Stomach smooth muscle (tissue), 2 donors: Measurements from ENCODE around the gene PCDHB11.
"Not testable (repeated sequence)": the region's sequence is repeated elsewhere in the genome, so short reads cannot be mapped to it uniquely, and the experiment has no call there.

ENCODE experiments used
- H3K27ac ChIP-seq: one replicate; pipeline ENCODE4 v1.7.0; 2013; ENCODE audit warnings: mild to moderate bottlenecking, low read length, inconsistent platforms
- H3K27me3 ChIP-seq, 2 donors: one replicate each; pipeline ENCODE4 v1.7.0; 2013; ENCODE audit warnings: low read length in 2 of 2; ENCODE audit not compliant: insufficient read depth in 2 of 2, control insufficient read depth in 1 of 2
- H3K36me3 ChIP-seq, 2 donors: one replicate each; pipeline ENCODE4 v1.7.0; 2013; ENCODE audit warnings: low read length in 2 of 2; ENCODE audit not compliant: control insufficient read depth in 2 of 2, insufficient read depth in 2 of 2
- H3K4me1 ChIP-seq: one replicate; pipeline ENCODE4 v1.7.0; 2013; ENCODE audit warnings: low read length; ENCODE audit not compliant: control insufficient read depth, insufficient read depth
- H3K4me3 ChIP-seq, 2 donors: one replicate each; pipeline ENCODE4 v1.7.0; 2013; ENCODE audit warnings: low read length in 2 of 2
- H3K9ac ChIP-seq, 2 donors: one replicate each; pipeline ENCODE4 v1.7.0; 2013; ENCODE audit warnings: low read length in 2 of 2, mild to moderate bottlenecking in 1 of 2
- H3K9me3 ChIP-seq, 2 donors: one replicate each; pipeline ENCODE4 v1.7.0; 2013; ENCODE audit warnings: low read length in 2 of 2; ENCODE audit not compliant: control insufficient read depth in 2 of 2
- donor health status: healthy.
- donor health status: Pancreatic carcinoma.

PCDHB11 gene

GRCh38 chr5:141172381-141173204 lies 26.8 kb upstream of the PCDHB11 start, which contains the start of gene PCDHB7:
PCDHB7 (plus strand) TSS chr5:141172644; CDS start chr5:141172836, 192 bp downstream.
- peaks cover 4 to 6% of the 10 kb centered on the region in 2 donors for H3K27me3 ChIP-seq
- H3K27ac ChIP-seq, result no peak within 1 kb of the TSS
- peak within 1 kb of the TSS; percentile 64 to 67 for H3K4me3 ChIP-seq
- H3K9ac ChIP-seq, result peak within 1 kb of the TSS; percentile 22 to 58
- H3K4me1 ChIP-seq, result no peaks in the 10 kb centered on the region
- H3K9me3 ChIP-seq, result peaks cover 22 to 28% of the 10 kb centered on the region in 2 donors
- H3K36me3 ChIP-seq, result no peaks in the 10 kb centered on the region

GRCh38 chr5:141174291-141175104 lies 24.9 kb upstream of the PCDHB11 start:
- not testable (repeated sequence) for H3K9ac ChIP-seq, H3K4me3 ChIP-seq, H3K4me1 ChIP-seq, H3K27ac ChIP-seq, H3K36me3 ChIP-seq
- Histone ChIP-seq H3K27me3 (peaks cover 6 to 12% of the 10 kb centered on the region in 2 donors), H3K9me3 (peaks cover 31 to 35% of the 10 kb centered on the region in 2 donors)

DNA sequence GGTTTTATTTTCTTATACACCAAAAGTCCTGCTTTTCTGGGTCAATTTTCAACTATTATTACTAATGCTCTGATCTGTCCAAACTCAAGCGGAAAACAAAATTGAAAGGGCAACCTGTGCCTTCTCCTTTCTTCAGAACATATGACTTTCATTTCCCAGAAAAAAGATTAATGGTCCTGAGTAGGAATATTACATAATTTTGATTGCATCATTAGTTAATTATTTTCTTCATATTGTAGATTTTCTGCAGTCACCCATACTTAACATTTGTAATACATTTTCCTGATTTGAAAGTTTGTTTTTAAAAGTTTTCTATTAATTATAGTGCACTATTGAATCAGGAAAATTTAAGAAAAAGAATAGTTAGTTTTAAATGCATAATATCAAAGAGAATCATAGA lies 23.5 kb upstream of the PCDHB11 start:
- H3K9ac ChIP-seq, result no peak overlapping the region
- H3K27ac ChIP-seq, result no peak overlapping the region
- no peaks in the 10 kb centered on the region for H3K36me3 ChIP-seq
- no peak overlapping the region for H3K4me3 ChIP-seq
- H3K9me3 ChIP-seq, result peaks cover 31 to 35% of the 10 kb centered on the region in 2 donors
- H3K27me3 ChIP-seq, result peaks cover 6 to 12% of the 10 kb centered on the region in 2 donors
- H3K4me1 ChIP-seq, result no peaks in the 10 kb centered on the region

GRCh38 chr5:141177577-141178191 lies 21.7 kb upstream of the PCDHB11 start, which contains the start of gene PCDHB8:
PCDHB8 (plus strand) TSS chr5:141177790; CDS start chr5:141178035, 245 bp downstream.
- H3K9ac ChIP-seq, H3K4me3 ChIP-seq, H3K36me3 ChIP-seq, H3K4me1 ChIP-seq, H3K27ac ChIP-seq: not testable (repeated sequence)
- Histone ChIP-seq H3K9me3 (peaks cover 32 to 36% of the 10 kb centered on the region in 2 donors), H3K27me3 (peaks cover 6 to 15% of the 10 kb centered on the region in 2 donors)

DNA sequence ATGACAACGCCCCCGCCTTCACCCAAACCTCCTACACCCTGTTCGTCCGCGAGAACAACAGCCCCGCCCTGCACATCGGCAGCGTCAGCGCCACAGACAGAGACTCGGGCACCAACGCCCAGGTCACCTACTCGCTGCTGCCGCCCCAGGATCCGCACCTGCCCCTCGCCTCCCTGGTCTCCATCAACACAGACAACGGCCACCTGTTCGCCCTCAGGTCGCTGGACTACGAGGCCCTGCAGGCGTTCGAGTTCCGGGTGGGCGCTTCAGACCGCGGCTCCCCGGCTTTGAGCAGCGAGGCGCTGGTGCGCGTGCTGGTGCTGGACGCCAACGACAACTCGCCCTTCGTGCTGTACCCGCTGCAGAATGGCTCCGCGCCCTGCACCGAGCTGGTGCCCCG lies 20.1 kb upstream of the PCDHB11 start:
- H3K27ac ChIP-seq, H3K9ac ChIP-seq, H3K36me3 ChIP-seq, H3K4me1 ChIP-seq, H3K4me3 ChIP-seq: not testable (repeated sequence)
- Histone ChIP-seq H3K9me3 (peaks cover 30 to 38% of the 10 kb centered on the region in 2 donors), H3K27me3 (peaks cover 6 to 17% of the 10 kb centered on the region in 2 donors)

GRCh38 chr5:141179876-141180275 lies 19.6 kb upstream of the PCDHB11 start:
- H3K9me3 ChIP-seq, result peaks cover 32 to 38% of the 10 kb centered on the region in 2 donors
- not testable (repeated sequence) for H3K4me1 ChIP-seq, H3K4me3 ChIP-seq, H3K27ac ChIP-seq, H3K36me3 ChIP-seq, H3K9ac ChIP-seq
- peaks cover 5 to 16% of the 10 kb centered on the region in 2 donors for H3K27me3 ChIP-seq

- Histone ChIP-seq H3K27ac (no peak overlapping the region), H3K9me3 (peaks cover 28 to 33% of the 10 kb centered on the region in 2 donors), H3K9ac (no peak overlapping the region), H3K4me3 (no peak overlapping the region), H3K4me1 (no peaks in the 10 kb centered on the region), H3K27me3 (peaks cover 3 to 14% of the 10 kb centered on the region in 2 donors), H3K36me3 (peaks cover 0 to 3% of the 10 kb centered on the region in 2 donors)
Measured at GRCh38 chr5:141180313-141180712, 19.1 kb upstream of the PCDHB11 start.

GRCh38 chr5:141182248-141182647 lies 17.2 kb upstream of the PCDHB11 start, which contains the start of gene PCDHB16:
PCDHB16 (plus strand) TSS chr5:141182387; CDS start chr5:141182560, 173 bp downstream.
- no peaks in the 10 kb centered on the region for H3K4me1 ChIP-seq
- H3K27me3 ChIP-seq, result peaks cover 1 to 15% of the 10 kb centered on the region in 2 donors
- no peak within 1 kb of the TSS for H3K27ac ChIP-seq
- peaks cover 0 to 3% of the 10 kb centered on the region in 2 donors for H3K36me3 ChIP-seq
- peak within 1 kb of the TSS in 1 of 2 donors; percentile 64 for H3K9ac ChIP-seq
- H3K4me3 ChIP-seq, result peak within 1 kb of the TSS; percentile 55 to 67
- peaks cover 28 to 34% of the 10 kb centered on the region in 2 donors for H3K9me3 ChIP-seq

GRCh38 chr5:141184117-141184855 lies 15.1 kb upstream of the PCDHB11 start:
- peaks cover 22 to 32% of the 10 kb centered on the region in 2 donors for H3K9me3 ChIP-seq
- H3K4me3 ChIP-seq, H3K9ac ChIP-seq, H3K36me3 ChIP-seq, H3K4me1 ChIP-seq, H3K27ac ChIP-seq: not testable (repeated sequence)
- H3K27me3 ChIP-seq, result peaks cover 0 to 12% of the 10 kb centered on the region in 2 donors
